Stimulated activated CD4-positive, alpha-beta T cell treated with anti-CD3 and anti-CD28 coated beads, TNF-alpha, amount 100 ng/mL, for 24 hours (primary cell): Measurements from ENCODE around the gene ITPK1.

Experiments used
- DNase-seq, 3 experiments: peaks; one replicate each; pipeline ENCODE4 v3.0.0-alpha.2; 2020; ENCODE audit warnings: low read depth in 3 of 3

Gene ITPK1

GRCh38 chr14:93010522-93011140 is 105.1 kb downstream of the ITPK1 start:
- no peak for DNase-seq

GRCh38 chr14:93010130-93010499 is 105.6 kb downstream of the ITPK1 start:
- DNase-seq = no peak

DNA sequence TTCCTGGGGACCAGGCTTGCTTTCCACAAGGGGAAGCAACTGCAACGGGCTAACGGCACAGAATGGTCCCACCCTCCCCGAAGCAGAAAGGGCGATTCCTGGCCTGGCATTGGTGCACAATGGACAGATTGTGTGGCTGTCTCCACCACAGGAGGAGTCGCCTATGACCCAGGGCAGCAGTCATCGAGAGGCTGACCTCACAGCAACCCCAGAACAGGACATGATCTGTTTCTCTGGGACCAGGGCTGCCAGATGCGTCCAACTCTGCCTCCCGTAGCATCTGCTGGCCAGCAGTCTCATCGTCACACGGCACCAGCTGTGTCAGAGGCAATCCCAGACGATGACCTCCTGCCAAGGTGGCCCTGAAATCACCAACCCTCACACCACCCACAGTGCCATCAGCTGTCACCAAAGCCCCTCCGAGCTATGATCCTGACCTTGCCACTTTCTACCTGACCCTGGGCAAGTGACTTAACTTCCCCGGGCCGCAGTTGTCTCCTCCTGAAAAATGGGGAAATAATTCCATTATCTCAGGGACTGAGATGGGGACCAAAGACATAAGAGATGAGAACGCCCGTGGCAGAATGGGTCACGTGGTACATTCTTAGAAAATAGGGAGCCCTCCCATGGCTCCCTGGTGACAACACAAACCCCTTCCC is 106.1 kb downstream of the ITPK1 start:
- DNase-seq = no peak

DNA sequence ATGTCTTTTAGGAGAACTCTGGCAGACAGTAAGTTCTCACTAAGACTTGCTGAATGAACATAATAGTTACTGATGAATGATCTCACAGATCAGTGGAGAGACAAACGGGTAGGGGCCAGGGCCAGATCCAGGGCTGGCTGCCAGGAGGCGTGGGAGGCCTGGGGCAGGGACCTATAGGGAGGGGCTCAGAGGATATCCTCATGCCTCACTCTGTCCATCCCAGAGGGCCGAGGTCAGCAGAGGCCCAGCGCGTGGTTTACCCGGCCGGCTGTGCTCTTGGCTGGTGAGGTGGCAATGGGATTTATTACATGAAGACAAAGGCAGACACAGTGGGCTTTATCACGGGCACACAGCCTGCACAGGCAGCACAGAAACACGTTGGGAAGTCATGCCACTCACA is 107.3 kb downstream of the ITPK1 start:
- no peak for DNase-seq

DNA sequence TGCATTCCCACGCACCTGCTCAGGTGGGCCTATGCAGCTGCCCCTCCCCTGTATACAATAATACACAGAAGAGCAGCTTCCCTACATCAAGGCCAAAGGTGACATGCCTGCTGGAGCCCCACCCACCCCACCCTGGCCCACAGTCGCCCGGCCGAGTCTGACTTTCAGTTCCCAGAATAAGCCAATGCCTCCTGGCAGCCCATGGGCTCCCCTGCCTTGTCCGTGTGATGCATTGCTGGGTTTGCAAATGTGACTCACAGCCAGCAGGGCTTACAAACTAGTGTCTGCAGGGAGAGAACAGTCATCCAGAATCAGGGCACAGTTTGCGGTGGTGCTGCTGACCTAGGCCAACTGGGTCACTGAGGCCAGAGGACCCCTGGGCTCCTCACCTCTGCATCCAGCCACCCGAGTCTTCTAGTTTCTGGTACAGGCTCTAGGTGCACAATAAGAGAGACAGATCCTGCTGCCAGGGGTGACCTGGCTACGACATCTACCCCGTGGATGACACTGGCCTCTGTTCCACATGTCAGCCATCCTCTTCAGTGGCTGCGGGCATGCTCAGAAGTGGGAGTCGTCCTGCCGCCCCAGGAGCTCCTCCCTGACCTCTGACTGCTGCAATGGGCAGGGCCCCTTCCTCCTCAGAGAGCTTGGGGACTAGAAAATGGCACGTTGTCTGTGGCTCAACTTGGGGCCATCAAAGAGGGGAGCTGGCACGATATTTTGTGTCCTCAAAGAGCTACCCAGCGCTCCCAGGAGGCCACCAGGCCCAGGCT is 108.3 kb downstream of the ITPK1 start:
- DNase-seq = no peak

GRCh38 chr14:93006567-93007051 is 109.1 kb downstream of the ITPK1 start:
- no peak for DNase-seq

GRCh38 chr14:93005838-93006237 is 109.9 kb downstream of the ITPK1 start:
- DNase-seq = no peak

DNA sequence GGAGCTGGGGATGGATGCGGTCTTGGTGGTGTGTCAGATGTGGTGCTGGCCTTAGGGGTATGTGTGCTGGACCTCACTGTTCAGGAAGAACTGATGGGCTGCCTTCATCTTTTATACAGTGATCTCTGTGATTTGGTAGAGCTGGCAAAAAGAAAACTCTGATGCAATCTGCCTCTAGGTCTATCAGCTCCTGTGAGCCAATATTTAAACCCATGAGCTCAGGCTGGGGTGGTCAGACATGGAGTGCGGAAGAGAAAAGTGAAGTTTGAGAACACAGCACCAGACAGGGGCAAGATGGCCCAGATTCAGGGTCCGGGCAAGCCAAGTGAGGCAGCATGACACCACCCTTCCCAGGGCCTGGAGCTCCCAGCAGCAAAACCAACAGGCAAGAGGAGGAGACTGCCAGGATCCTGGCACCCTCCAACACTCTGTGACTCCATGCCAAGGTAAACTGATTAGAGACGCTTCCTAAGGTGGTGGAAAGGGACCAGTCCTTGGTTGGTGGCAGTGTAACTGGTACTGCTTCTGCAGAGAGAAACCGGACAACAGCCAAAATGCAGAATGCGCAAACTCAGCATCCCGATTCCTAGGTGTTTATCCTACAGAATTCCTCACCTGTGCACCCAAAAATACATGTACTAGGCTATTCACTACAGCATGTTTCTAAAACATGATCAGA is 110.5 kb downstream of the ITPK1 start:
- no peak for DNase-seq

GRCh38 chr14:93004699-93005082 is 111.0 kb downstream of the ITPK1 start:
- no peak for DNase-seq

DNA sequence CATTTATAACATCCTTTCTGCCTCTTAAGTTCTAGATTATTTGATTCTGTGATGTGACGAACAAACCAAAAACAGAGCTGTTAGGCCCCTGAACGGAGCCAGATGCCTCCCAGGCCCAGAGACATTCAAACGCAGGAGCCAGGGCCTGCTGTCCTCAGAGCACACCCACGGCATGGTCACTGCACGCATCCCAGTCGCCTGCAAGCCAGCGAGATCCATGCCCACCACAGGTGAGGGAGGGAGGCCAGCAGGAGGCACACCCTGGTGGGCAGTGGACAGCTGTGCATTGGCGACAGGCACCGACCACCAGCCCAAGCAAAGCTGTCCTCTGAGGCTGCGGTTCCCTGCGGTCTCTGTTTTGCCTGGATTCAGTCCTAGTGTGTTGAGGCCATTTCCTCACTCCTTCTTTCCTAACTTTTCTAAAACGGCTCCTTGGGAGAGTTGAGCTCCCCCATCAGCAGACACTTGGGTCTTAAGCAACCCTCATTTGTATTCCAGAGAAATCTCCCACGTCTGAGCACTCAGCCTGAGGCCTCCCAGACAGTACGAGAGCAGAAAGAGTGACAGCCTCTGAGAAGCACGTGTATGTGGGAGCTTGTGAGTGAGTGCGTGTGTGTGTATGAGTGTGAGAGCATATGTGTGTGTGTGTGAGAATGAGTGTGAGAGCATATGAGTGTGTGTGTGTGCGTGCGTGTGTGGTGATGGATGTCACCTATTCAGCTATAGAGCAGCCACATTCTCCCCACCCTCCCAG is 111.6 kb downstream of the ITPK1 start:
- DNase-seq = no peak

DNA sequence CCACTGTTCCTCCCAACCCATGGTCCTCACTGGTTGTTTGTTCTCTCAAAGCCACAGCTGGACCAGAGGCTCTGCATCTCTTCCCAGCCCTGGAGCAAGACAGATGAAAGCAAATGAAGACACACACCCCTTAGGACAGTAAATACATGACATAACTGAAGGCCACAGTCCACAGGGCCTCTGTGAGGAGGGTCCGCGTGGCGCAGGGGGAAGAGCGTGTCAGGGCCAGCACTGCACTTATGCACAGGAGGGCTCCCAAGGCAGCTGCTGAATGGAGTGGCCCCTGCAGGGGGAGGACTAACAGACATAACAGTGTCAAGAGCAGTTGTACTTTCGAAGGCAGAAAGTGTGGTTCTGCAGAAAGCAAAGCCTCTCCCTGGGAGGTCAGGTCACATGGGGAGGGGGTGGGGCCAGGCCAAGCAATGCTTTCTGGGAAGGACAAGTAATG is 112.8 kb downstream of the ITPK1 start:
- no peak for DNase-seq

- no peak for DNase-seq
These were observed 113.7 kb downstream of the ITPK1 start for GRCh38 chr14:93002049-93002448.

- DNase-seq = no peak
These were observed 116.8 kb downstream of the ITPK1 start for GRCh38 chr14:92998946-92999345.

GRCh38 chr14:92997343-92998061 is 118.2 kb downstream of the ITPK1 start:
- no peak for DNase-seq

GRCh38 chr14:92995620-92996019 is 120.1 kb downstream of the ITPK1 start:
- no peak for DNase-seq

DNA sequence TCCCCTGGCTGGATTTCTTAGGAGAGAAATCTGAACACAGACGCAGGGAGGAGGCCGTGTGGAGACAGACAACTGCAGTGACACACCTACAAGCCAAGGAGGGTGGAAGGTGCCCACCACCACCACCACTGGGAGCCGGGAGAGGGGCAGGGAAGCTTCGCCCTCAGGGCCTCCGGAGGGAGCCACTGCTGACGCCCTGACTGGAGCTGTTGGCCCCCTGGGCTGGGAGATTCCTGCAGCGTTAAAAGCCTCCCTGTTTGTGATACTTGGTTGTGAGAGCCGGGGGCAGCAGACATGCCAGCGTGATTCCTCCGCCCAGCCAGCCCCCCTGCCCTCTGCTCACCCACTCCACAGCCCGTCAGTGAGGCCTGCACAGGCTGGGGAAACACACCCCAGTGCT is 120.8 kb downstream of the ITPK1 start:
- no peak for DNase-seq

GRCh38 chr14:92994131-92994676 is 121.5 kb downstream of the ITPK1 start:
- no peak for DNase-seq

GRCh38 chr14:92993302-92993701 is 122.4 kb downstream of the ITPK1 start:
- DNase-seq = no peak

- DNase-seq = no peak
These were observed 124.2 kb downstream of the ITPK1 start for GRCh38 chr14:92991536-92991935.
